ENCODE data around the gene PROSER2.

Gene PROSER2

DNA sequence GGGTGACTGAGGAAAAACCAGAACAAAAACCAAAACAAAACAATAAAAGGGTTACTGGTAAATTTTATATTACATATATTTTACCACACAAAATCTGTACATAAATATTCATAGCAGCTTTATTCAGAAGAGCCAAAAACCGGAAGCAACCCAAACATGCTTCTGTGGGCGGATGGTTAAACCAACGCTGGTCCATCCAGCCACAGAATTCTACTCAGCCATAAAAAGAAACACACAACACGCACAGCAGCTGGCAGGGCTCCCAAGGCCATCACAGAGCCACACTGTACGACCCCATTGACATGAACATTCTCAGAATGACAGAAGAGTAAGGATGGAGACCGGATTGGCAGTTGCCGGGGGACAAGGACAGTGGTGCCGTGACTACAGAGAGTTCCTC is 83.6 kb downstream of the PROSER2 start:
- Histone ChIP-seq H3K4me2 (ENCODE audit: low read depth, low read length) (no peak overlapping the region), H3K27ac (ENCODE audit: low read length) (no peak overlapping the region), H3K9me3 (replicated peaks; ENCODE audit: insufficient read depth, low read length) (no peaks in the 10 kb centered on the region), H4K20me1 (ENCODE audit: insufficient read depth, low read length) (no peaks in the 10 kb centered on the region), H3K79me2 (ENCODE audit: low read length) (no peaks in the 10 kb centered on the region), H3F3A (ENCODE audit: insufficient read depth, low read length) (no peaks in the 10 kb centered on the region), H3K4me1 (ENCODE audit: low read length) (no peaks in the 10 kb centered on the region), H3K9me2 (replicated peaks; ENCODE audit: insufficient read depth, low read length) (no peaks in the 10 kb centered on the region), H3K27me3 (replicated peaks; ENCODE audit: insufficient read depth, low read length) (no peaks in the 10 kb centered on the region), H3K36me3 (replicated peaks; ENCODE audit: insufficient read depth, low read length) (no peaks in the 10 kb centered on the region), H3K4me3 (ENCODE audit: low read length) (no peak overlapping the region), H3K9ac (ENCODE audit: low read length) (no peak overlapping the region), H2AFZ (ENCODE audit: low read length) (no peak overlapping the region)
- TF ChIP-seq, protein P1, sequence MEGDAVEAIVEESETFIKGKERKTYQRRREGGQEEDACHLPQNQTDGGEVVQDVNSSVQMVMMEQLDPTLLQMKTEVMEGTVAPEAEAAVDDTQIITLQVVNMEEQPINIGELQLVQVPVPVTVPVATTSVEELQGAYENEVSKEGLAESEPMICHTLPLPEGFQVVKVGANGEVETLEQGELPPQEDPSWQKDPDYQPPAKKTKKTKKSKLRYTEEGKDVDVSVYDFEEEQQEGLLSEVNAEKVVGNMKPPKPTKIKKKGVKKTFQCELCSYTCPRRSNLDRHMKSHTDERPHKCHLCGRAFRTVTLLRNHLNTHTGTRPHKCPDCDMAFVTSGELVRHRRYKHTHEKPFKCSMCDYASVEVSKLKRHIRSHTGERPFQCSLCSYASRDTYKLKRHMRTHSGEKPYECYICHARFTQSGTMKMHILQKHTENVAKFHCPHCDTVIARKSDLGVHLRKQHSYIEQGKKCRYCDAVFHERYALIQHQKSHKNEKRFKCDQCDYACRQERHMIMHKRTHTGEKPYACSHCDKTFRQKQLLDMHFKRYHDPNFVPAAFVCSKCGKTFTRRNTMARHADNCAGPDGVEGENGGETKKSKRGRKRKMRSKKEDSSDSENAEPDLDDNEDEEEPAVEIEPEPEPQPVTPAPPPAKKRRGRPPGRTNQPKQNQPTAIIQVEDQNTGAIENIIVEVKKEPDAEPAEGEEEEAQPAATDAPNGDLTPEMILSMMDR (IDR thresholded peaks at IDR 0.05; ENCODE audit: low read length): no peak
- no peak for TF ChIP-seq EZH2 (optimal IDR thresholded peaks at IDR 0.05; ENCODE audit: low read depth, low read length)
- TF ChIP-seq EZH2phosphoT487 (IDR thresholded peaks at IDR 0.05; ENCODE audit: low read length): no peak
- DNase-seq: no peak

DNA sequence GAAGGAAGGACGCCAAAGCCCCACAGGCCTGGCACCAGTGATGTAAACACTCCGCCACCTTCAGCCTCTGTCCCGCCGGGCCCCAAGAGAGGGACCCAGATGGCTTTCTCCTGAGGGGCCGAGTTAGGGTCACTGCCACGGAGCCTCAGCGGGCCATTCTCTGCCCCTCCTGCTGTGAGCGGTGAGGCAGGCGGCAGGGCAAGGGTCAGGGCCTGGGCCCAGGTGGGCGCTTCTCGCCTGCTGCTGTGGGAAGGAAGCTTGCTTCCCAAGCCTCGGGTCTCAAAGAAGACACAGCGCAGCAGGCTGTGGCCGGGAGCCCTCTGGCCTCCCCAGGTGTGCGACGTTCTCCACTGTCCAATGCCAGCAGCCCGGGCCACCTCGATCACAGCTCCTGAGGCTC is 84.8 kb downstream of the PROSER2 start:
- H3K79me2 ChIP-seq (ENCODE audit: low read length): no peaks in the 10 kb centered on the region

DNA sequence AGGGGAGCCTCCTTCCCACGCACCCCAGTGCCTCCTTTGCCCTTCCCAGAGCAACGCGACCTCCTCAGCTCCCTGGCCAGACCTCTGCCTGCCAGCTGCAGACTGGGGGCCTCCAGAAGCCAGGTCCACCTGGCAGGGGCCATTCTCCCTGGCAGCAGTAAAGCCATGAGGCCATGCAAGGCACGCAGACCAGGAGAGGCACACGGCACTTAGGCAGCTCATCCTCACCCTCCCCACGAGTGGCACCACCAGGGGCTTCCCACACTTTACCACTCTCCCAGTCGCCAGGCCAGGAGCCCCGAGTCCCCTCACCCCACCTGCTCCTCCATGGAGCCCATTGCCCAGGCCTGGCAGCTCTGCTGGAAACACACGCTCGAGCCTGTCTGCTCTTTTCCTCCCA is 85.4 kb downstream of the PROSER2 start:
- Histone ChIP-seq H3K9me2 (replicated peaks; ENCODE audit: insufficient read depth, low read length) (no peaks in the 10 kb centered on the region), H4K20me1 (ENCODE audit: insufficient read depth, low read length) (no peaks in the 10 kb centered on the region), H3F3A (ENCODE audit: insufficient read depth, low read length) (no peaks in the 10 kb centered on the region), H3K4me3 (ENCODE audit: low read length) (no peak overlapping the region), H3K4me2 (ENCODE audit: low read depth, low read length) (no peak overlapping the region), H3K27ac (ENCODE audit: low read length) (no peak overlapping the region), H3K4me1 (ENCODE audit: low read length) (no peaks in the 10 kb centered on the region), H3K36me3 (replicated peaks; ENCODE audit: insufficient read depth, low read length) (no peaks in the 10 kb centered on the region), H3K9ac (ENCODE audit: low read length) (no peak overlapping the region), H3K79me2 (ENCODE audit: low read length) (no peaks in the 10 kb centered on the region), H2AFZ (ENCODE audit: low read length) (no peak overlapping the region), H3K27me3 (replicated peaks; ENCODE audit: insufficient read depth, low read length) (no peaks in the 10 kb centered on the region), H3K9me3 (replicated peaks; ENCODE audit: insufficient read depth, low read length) (no peaks in the 10 kb centered on the region)
- DNase-seq: no peak
- TF ChIP-seq EZH2 (optimal IDR thresholded peaks at IDR 0.05; ENCODE audit: low read depth, low read length): no peak
- TF ChIP-seq, protein P1 (IDR thresholded peaks at IDR 0.05; ENCODE audit: low read length): no peak
- TF ChIP-seq EZH2phosphoT487 (IDR thresholded peaks at IDR 0.05; ENCODE audit: low read length): no peak

More for the DNA sequence above, 84.8 kb downstream of the PROSER2 start:
- H3K4me2 ChIP-seq (ENCODE audit: low read depth, low read length): no peak overlapping the region
- no peak overlapping the region for H3K27ac ChIP-seq (ENCODE audit: low read length)
- no peaks in the 10 kb centered on the region for H3F3A ChIP-seq (ENCODE audit: insufficient read depth, low read length)
- H3K27me3 ChIP-seq (replicated peaks; ENCODE audit: insufficient read depth, low read length): no peaks in the 10 kb centered on the region
- TF ChIP-seq EZH2phosphoT487 (IDR thresholded peaks at IDR 0.05; ENCODE audit: low read length) (no peak), EZH2 (optimal IDR thresholded peaks at IDR 0.05; ENCODE audit: low read depth, low read length) (no peak)
- TF ChIP-seq, protein P1 (IDR thresholded peaks at IDR 0.05; ENCODE audit: low read length): no peak
- H3K9me2 ChIP-seq (replicated peaks; ENCODE audit: insufficient read depth, low read length): no peaks in the 10 kb centered on the region
- H3K4me3 ChIP-seq (ENCODE audit: low read length): no peak overlapping the region
- H3K36me3 ChIP-seq (replicated peaks; ENCODE audit: insufficient read depth, low read length): no peaks in the 10 kb centered on the region
- no peaks in the 10 kb centered on the region for H4K20me1 ChIP-seq (ENCODE audit: insufficient read depth, low read length)
- H2AFZ ChIP-seq (ENCODE audit: low read length): no peak overlapping the region
- no peak overlapping the region for H3K9ac ChIP-seq (ENCODE audit: low read length)
- no peaks in the 10 kb centered on the region for H3K9me3 ChIP-seq (replicated peaks; ENCODE audit: insufficient read depth, low read length)
- DNase-seq: no peak
- H3K4me1 ChIP-seq (ENCODE audit: low read length): no peaks in the 10 kb centered on the region

All from MM.1S (cell line).